BLaER1 treated with 17β-estradiol and CSF1 and Interleukin-3, amounts not matched to agents 10 nM and 100 nM (cell line): ENCODE data around the gene RFX1.
A peak's percentile ranks its signal among the peaks of the same experiment; 100 is the strongest.

ENCODE experiments used
- H3K27ac ChIP-seq, 11 experiments: shearing (Covaris generic); formaldehyde crosslinking; 2 replicates each; pipeline ENCODE4 v1.8.1; 2022
- H3K27me3 ChIP-seq, 11 experiments: shearing (Covaris generic); formaldehyde crosslinking; 2 replicates each; pipeline ENCODE4 v1.8.1; 2022
- H3K36me3 ChIP-seq, 11 experiments: shearing (Covaris generic); formaldehyde crosslinking; 2 replicates each; pipeline ENCODE4 v1.8.1; 2022
- H3K4me1 ChIP-seq, 10 experiments: shearing (Covaris generic); formaldehyde crosslinking; 2 replicates each; pipeline ENCODE4 v1.8.1; 2022
- H3K4me2 ChIP-seq, 11 experiments: shearing (Covaris generic); formaldehyde crosslinking; 2 replicates each; pipeline ENCODE4 v1.8.1; 2022
- H3K4me3 ChIP-seq, 10 experiments: shearing (Covaris generic); formaldehyde crosslinking; 2 replicates each; pipeline ENCODE4 v1.8.1; 2022
- H3K9ac ChIP-seq, 11 experiments: shearing (Covaris generic); formaldehyde crosslinking; 2 replicates each; pipeline ENCODE4 v1.8.1; 2022
- H3K9me3 ChIP-seq, 11 experiments: shearing (Covaris generic); formaldehyde crosslinking; replicated peaks in 1 of 11; 2 replicates each; pipeline ENCODE4 v1.8.1; 2022
- H4K20me1 ChIP-seq, 11 experiments: shearing (Covaris generic); formaldehyde crosslinking; 2 replicates each; pipeline ENCODE4 v1.8.1; 2022
- Cebpa-rat ChIP-seq, 11 experiments: shearing (Covaris generic); IDR thresholded peaks; 2 replicates each; pipeline ENCODE4 v1.8.1; 2022

RFX1 gene

GRCh38 chr19:13981467-13981866 is 24.7 kb downstream of the RFX1 start:
- Histone ChIP-seq H3K9ac (peak overlapping the region; percentile 29 to 62 (median 50); a peak in 18 of 22 replicates), H3K27ac (peak overlapping the region; percentile 9 to 71 (median 58); a peak in 18 of 22 replicates), H3K4me3 (peak overlapping the region in 2 of 10 experiments; percentile 6 to 14; a peak in 1 of 20 replicates), H3K27me3 (peaks cover 12 to 28% (median 21%) of the 10 kb centered on the region in 11 experiments; a peak in 21 of 22 replicates), H3K36me3 (peaks cover 0 to 30% (median 14%) of the 10 kb centered on the region in 11 experiments; a peak in 13 of 22 replicates), H4K20me1 (no peaks in the 10 kb centered on the region; a peak in 1 of 22 replicates), H3K4me2 (peak overlapping the region; percentile 88 to 99 (median 92)), H3K4me1 (peaks cover 77 to 86% (median 84%) of the 10 kb centered on the region in 10 experiments), H3K9me3 (no peaks in the 10 kb centered on the region)
- TF ChIP-seq Cebpa-rat (IDR thresholded peaks at IDR 0.05), result no peak

GRCh38 chr19:13981021-13981420 is 25.1 kb downstream of the RFX1 start:
- Histone ChIP-seq H3K27ac (peak overlapping the region in 10 of 11 experiments; percentile 9 to 71 (median 58); a peak in 16 of 22 replicates), H3K27me3 (peaks cover 12 to 28% (median 21%) of the 10 kb centered on the region in 11 experiments; a peak in 21 of 22 replicates), H3K4me1 (peaks cover 74 to 83% (median 80%) of the 10 kb centered on the region in 10 experiments), H3K4me3 (no peak overlapping the region), H4K20me1 (peaks cover 0 to 2% (median 0%) of the 10 kb centered on the region in 11 experiments; a peak in 1 of 22 replicates), H3K4me2 (peak overlapping the region; percentile 88 to 99 (median 92)), H3K36me3 (peaks cover 0 to 35% (median 17%) of the 10 kb centered on the region in 11 experiments; a peak in 14 of 22 replicates), H3K9me3 (no peaks in the 10 kb centered on the region), H3K9ac (peak overlapping the region in 10 of 11 experiments; percentile 29 to 62 (median 50); a peak in 14 of 22 replicates)
- TF ChIP-seq Cebpa-rat (IDR thresholded peaks at IDR 0.05), result no peak

- H3K27me3 ChIP-seq, result peaks cover 12 to 28% (median 21%) of the 10 kb centered on the region in 11 experiments; a peak in 21 of 22 replicates
Measured at GRCh38 chr19:13980340-13980739, 25.8 kb downstream of the RFX1 start.

GRCh38 chr19:13979686-13980085 is 26.4 kb downstream of the RFX1 start:
- Histone ChIP-seq H3K9me3 (no peaks in the 10 kb centered on the region), H3K4me3 (peak overlapping the region in 5 of 10 experiments; percentile 45 to 61 (median 50); a peak in 7 of 20 replicates), H3K27ac (peak overlapping the region in 1 of 11 experiments; percentile 57; a peak in 1 of 22 replicates), H3K36me3 (peaks cover 0 to 46% (median 22%) of the 10 kb centered on the region in 11 experiments; a peak in 17 of 22 replicates), H3K4me1 (peaks cover 60 to 69% (median 67%) of the 10 kb centered on the region in 10 experiments), H3K9ac (peak overlapping the region; percentile 40 to 72 (median 68); a peak in 16 of 22 replicates), H4K20me1 (peaks cover 0 to 8% (median 0%) of the 10 kb centered on the region in 11 experiments; a peak in 1 of 22 replicates), H3K27me3 (peaks cover 12 to 28% (median 21%) of the 10 kb centered on the region in 11 experiments; a peak in 21 of 22 replicates), H3K4me2 (peak overlapping the region; percentile 78 to 99 (median 92))
- no peak for TF ChIP-seq Cebpa-rat (IDR thresholded peaks at IDR 0.05)

More at GRCh38 chr19:13980340-13980739, 25.8 kb downstream of the RFX1 start:
- Histone ChIP-seq H3K9me3 (no peaks in the 10 kb centered on the region), H3K4me1 (peaks cover 67 to 76% (median 73%) of the 10 kb centered on the region in 10 experiments), H4K20me1 (peaks cover 0 to 8% (median 0%) of the 10 kb centered on the region in 11 experiments; a peak in 1 of 22 replicates), H3K36me3 (peaks cover 0 to 41% (median 22%) of the 10 kb centered on the region in 11 experiments; a peak in 16 of 22 replicates), H3K9ac (peak overlapping the region in 6 of 11 experiments; percentile 8 to 72 (median 64); a peak in 4 of 22 replicates), H3K27ac (peak overlapping the region in 1 of 11 experiments; percentile 59; a peak in 2 of 22 replicates), H3K4me3 (no peak overlapping the region), H3K4me2 (peak overlapping the region; percentile 78 to 99 (median 92))
- TF ChIP-seq Cebpa-rat (IDR thresholded peaks at IDR 0.05), result no peak

GRCh38 chr19:13979244-13979615 is 26.9 kb downstream of the RFX1 start:
- TF ChIP-seq Cebpa-rat (IDR thresholded peaks at IDR 0.05), result no peak
- Histone ChIP-seq H3K4me3 (peak overlapping the region; percentile 25 to 61 (median 46); a peak in 17 of 20 replicates), H3K27ac (peak overlapping the region in 10 of 11 experiments; percentile 20 to 57 (median 44); a peak in 16 of 22 replicates), H3K9ac (peak overlapping the region; percentile 40 to 72 (median 68); a peak in 20 of 22 replicates), H3K4me2 (peak overlapping the region; percentile 78 to 99 (median 92)), H3K27me3 (peaks cover 12 to 28% (median 21%) of the 10 kb centered on the region in 11 experiments; a peak in 21 of 22 replicates), H3K9me3 (no peaks in the 10 kb centered on the region), H4K20me1 (peaks cover 0 to 8% (median 0%) of the 10 kb centered on the region in 11 experiments; a peak in 1 of 22 replicates), H3K4me1 (peaks cover 56 to 65% (median 62%) of the 10 kb centered on the region in 10 experiments), H3K36me3 (peaks cover 0 to 50% (median 26%) of the 10 kb centered on the region in 11 experiments; a peak in 18 of 22 replicates)

GRCh38 chr19:13978351-13979243 is 27.5 kb downstream of the RFX1 start:
- Histone ChIP-seq H4K20me1 (peaks cover 0 to 8% (median 0%) of the 10 kb centered on the region in 11 experiments; a peak in 1 of 22 replicates), H3K9me3 (no peaks in the 10 kb centered on the region), H3K4me2 (peak overlapping the region; percentile 78 to 99 (median 92)), H3K4me3 (peak overlapping the region; percentile 25 to 61 (median 46); a peak in 17 of 20 replicates), H3K36me3 (peaks cover 0 to 56% (median 32%) of the 10 kb centered on the region in 11 experiments; a peak in 19 of 22 replicates), H3K9ac (peak overlapping the region; percentile 40 to 72 (median 68); a peak in 20 of 22 replicates), H3K4me1 (peaks cover 50 to 59% (median 56%) of the 10 kb centered on the region in 10 experiments), H3K27ac (peak overlapping the region in 10 of 11 experiments; percentile 20 to 57 (median 44); a peak in 18 of 22 replicates), H3K27me3 (peaks cover 12 to 28% (median 21%) of the 10 kb centered on the region in 11 experiments; a peak in 21 of 22 replicates)
- TF ChIP-seq Cebpa-rat (IDR thresholded peaks at IDR 0.05), result no peak

- no peak for TF ChIP-seq Cebpa-rat (IDR thresholded peaks at IDR 0.05)
- Histone ChIP-seq H3K4me1 (peaks cover 42 to 51% (median 49%) of the 10 kb centered on the region in 10 experiments), H3K4me3 (no peak overlapping the region), H4K20me1 (peaks cover 0 to 8% (median 0%) of the 10 kb centered on the region in 11 experiments; a peak in 1 of 22 replicates), H3K27ac (no peak overlapping the region), H3K9me3 (no peaks in the 10 kb centered on the region), H3K4me2 (peak overlapping the region in 7 of 11 experiments; percentile 36 to 95 (median 91); a peak in 9 of 22 replicates), H3K9ac (no peak overlapping the region), H3K36me3 (peaks cover 0 to 62% (median 38%) of the 10 kb centered on the region in 11 experiments; a peak in 19 of 22 replicates), H3K27me3 (peaks cover 12 to 28% (median 21%) of the 10 kb centered on the region in 11 experiments; a peak in 21 of 22 replicates)
Measured at GRCh38 chr19:13977803-13978202, 28.3 kb downstream of the RFX1 start.

GRCh38 chr19:13976446-13976845 is 29.7 kb downstream of the RFX1 start:
- no peak overlapping the region for H3K27ac ChIP-seq
- no peak for TF ChIP-seq Cebpa-rat (IDR thresholded peaks at IDR 0.05)
- no peaks in the 10 kb centered on the region for H3K9me3 ChIP-seq
- H3K36me3 ChIP-seq, result peaks cover 4 to 69% (median 39%) of the 10 kb centered on the region in 11 experiments; a peak in 19 of 22 replicates
- H3K9ac ChIP-seq, result no peak overlapping the region
- peaks cover 0 to 8% (median 0%) of the 10 kb centered on the region in 11 experiments; a peak in 2 of 22 replicates for H4K20me1 ChIP-seq
- peaks cover 12 to 28% (median 21%) of the 10 kb centered on the region in 11 experiments; a peak in 21 of 22 replicates for H3K27me3 ChIP-seq
- H3K4me3 ChIP-seq, result no peak overlapping the region
- peaks cover 29 to 38% (median 35%) of the 10 kb centered on the region in 10 experiments for H3K4me1 ChIP-seq
- H3K4me2 ChIP-seq, result no peak overlapping the region
